IPS-NIHi7 (cell line): ENCODE measurements around the gene PAPLN.
A peak's percentile ranks its signal among the peaks of the same experiment; 100 is the strongest.
"Not testable (repeated sequence)": the region's sequence is repeated elsewhere in the genome, so short reads cannot be mapped to it uniquely, and the experiment has no call there.

Source experiments
- DNase-seq: peaks from one replicate; pipeline ENCODE4 v3.0.0; 2012; ENCODE audit warnings: mixed read lengths; ENCODE audit errors: extremely low spot score

PAPLN gene

DNA sequence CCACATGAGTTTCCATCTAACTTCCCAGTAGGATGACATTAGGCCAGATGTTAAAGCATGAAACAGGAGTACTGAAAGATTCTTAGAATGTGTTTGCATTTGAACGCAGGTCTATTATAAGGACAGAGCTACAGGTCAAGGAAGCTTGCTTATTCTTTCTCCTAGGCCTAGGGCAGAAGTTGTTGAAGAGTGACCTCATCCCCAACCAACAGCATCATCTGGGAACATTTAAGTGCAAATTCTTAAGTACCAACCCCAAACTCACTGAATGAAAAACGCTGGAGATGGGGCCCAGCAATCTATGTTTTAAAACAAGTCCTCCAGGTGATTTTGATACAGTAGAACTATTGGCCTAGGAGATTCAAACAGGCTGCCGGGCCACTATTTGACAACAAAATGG lies 52.4 kb downstream of the PAPLN start:
- no peak for DNase-seq

DNA sequence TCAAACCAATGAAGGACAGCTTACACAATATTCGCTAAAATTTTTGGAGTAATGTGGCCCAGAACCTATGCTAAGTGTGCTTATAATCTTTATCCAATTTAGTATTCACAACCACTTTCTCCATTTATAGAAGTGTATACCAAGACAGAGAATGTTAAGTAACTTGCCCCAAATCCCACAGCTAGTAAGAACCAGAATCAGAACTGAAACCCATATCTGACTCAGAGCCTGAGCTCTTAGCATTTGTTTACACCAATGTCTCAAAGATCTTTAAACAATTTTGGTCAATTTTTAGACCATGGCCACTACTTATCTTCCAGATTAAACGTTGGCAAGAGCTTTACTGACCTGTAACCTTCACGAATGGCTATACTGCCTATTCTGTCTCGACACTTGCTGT lies 53.0 kb downstream of the PAPLN start:
- no peak for DNase-seq

DNA sequence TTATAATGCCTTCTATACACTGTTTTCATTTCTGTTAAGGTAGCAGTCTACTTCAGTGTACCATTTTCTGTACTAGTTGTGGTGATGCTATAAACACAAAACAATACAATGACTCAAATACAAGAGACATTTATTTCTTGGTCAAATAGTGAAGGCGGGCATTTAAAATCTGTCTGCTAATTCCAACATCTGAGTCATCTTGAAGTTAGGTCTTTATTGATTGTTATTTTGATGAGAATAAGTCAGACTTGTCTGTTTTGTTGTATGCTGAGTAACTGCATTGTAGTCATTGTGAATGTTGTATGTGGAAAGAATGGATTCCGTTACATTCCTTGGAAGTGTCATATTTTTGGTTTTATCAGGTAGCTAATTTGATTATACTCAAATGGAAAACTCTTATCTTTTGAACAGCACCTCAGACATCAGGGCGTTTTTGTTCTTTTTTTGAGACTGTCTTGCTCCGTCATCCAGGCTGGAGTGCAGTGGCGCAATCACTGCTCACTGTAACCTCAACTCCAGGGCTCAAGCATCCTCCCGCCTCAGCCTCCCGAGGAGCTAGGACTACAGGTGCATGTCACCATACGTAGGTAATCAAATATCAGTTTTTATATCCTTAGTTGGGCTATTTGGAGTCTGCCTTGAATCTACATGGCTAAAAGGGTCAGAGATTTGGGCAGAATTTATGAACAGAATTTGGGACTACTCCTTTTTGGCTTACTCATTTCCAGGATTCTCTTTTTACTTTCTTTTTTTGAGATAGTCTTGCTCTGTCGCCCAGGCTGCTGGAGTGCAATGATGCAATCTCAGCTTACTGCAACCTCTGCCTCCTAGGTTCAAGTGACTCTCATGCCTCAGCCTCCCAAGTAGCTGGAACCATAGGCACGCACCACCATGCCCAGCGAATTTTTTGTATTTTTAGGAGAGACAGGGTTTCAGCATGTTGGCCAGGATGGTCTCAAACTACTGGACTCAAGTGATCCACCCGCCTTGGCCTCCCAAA lies 56.8 kb downstream of the PAPLN start:
- no peak for DNase-seq

DNA sequence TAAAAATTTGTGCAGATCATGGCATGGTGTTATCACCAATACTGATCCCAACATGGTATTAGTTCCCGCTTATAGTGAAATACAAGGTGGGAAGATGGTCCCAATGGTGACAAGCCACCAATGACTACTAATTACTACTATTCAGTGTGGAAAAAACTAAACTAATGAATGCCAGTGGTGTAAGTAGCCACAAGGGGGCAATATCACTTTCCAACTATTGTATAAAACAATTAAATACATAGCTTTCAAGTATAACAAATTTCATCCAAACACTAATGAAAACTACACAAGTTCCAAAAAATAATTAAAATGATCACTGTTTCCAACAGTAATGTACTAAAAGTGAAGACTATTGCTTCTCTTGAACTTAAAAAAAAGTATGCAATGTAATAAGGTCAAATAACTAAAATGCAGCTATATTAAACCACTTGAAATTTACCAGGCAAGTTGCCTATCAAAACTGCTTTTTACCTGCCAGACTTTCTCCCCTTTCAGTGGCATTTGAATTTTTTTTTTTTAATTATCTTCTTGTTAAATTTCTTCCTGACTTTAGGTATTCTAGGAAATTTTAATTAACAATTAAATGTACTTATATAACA lies 58.0 kb downstream of the PAPLN start:
- DNase-seq: peak; percentile 46

DNA sequence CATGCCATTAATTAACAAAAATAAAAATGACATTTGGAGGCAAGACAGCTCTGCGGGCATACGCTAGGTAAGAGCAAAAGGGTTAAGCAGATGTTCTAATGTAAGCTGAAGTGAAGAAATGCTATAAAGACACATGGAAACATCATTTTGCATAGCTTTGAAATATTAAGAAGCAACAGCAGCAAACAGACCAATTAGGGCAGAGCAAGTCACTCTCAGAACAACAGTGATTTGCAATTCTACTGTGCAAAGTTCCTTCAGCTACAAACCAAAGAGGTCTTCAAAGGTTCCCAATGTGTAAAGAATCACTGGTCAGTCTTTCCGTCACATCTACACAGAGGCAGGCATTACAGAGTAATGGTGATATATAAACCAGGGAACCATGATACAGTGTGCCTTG lies 68.2 kb downstream of the PAPLN start:
- DNase-seq: no peak

DNA sequence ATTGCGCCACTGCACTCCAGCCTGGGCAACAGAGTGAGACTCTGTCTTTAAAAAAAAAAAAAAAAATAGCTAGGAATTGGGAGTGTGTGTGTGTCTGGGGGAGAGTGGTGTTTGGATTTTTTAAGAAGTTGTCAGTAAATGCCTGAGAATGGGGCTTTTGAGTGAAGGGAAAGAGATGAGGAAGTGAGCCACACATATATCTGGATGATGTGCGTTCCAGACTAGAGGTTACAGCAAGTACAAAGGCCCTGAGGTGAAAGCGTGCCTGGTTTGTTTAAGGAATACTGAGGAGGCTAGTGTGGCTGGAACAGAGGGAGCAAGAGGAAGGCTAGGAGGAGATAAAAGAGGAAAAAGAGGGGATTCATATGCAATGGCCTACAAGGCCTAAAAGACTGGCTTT lies 70.0 kb downstream of the PAPLN start:
- DNase-seq: no peak

DNA sequence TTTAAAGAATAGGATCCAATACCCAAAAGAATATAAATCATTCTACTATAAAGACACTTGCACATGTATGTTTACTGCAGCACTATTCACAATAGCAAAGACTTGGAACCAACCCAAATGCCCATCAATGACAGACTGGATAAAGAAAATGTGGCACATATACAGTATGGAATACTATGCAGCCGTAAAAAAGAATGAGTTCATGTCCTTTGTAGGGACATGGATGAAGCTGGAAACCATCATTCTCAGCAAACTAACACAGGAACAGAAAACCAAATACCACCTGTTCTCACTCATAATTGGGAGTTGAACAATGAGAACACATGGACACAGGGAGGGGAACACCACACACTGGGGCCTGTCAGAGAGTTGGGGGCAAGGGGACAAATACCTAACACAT lies 71.9 kb downstream of the PAPLN start:
- DNase-seq: not testable (repeated sequence)

DNA sequence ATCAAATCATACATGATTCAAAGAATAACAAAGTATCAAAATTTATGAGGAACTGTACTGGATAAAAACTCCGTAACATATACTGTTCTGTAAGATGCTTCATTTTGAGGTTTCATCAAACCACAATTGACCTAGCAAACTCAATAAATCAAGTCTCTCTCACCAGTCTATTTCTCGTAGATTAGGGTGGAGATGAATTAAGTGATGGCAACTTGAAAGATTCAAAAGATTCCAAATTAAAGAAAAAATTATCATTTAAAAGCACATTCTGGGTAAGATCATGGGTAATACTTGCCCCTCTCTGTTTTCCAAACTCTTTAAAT lies 74.4 kb downstream of the PAPLN start:
- no peak for DNase-seq

DNA sequence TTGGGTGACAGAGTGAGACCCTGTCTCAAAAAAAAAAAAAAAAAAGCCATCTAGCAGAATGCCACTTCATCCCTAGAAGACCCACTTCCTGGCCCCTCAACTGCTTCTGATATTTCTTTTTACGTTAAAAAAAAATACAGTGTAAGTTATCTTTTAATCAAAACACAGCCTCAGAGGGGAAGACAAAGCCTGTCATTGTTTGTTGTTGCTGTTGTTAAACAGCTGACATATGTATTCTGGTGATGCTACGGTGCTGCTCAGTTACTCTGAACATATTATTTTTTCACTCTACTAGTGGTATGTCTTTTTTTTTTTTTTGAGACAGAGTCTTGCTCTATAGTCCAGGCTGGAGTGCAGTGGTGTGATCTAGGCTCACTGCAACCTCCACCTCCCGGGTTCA lies 75.4 kb downstream of the PAPLN start:
- no peak for DNase-seq

DNA sequence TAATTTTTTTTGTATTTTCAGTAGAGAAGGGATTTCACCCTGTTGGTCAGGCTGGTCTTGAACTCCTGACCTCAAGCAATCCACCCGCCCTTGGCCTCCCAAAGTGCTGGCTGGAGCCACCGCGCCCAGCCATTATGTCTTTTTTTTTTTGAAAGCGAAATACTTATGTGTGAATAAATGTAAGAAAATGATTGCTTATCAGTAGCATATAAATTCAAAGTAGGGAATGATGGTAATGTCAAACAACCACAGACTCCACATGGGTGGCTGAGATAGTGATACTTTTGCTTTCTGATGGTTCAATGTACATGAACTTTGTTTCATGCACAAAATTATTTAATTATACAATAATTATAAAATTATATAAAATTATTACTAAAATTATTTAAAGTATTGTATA lies 75.8 kb downstream of the PAPLN start:
- no peak for DNase-seq

DNA sequence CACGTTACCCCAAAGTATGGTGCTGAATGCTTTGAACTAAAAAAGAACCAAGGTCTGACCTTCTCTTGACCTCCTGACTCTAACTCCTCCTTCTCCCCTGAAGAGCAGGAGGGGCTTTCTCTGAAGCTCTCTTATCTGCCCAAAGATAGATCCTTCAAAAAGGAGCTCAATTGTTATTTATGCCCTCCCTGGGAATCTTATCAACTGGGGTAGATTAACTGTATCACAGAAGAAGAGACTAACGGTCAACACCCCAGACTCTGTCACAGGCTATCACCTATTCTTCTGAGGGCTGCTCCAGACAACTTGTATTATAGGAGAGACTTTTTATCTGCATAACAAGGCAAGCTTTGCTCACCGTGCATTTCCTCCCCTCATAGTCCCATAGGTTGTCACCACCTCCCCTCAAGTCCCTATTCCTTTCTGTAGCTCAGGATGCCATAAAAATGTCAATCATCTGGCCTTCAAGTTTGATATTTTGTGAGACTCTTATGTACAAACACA lies 86.6 kb downstream of the PAPLN start:
- peak; percentile 21 for DNase-seq
